Liver (tissue), 9 donors: ENCODE data around the gene SUGCT. TPM values are rescaled to one million over a fixed set of nuclear protein-coding genes. Genes with fewer than 3 reads are reported as not detected.

Experiments
- DNase-seq: peaks from one replicate; pipeline ENCODE4 v3.0.0-alpha.2; 2017; ENCODE audit warnings: low spot score
- H3K27ac ChIP-seq, 2 donors: one replicate each; pipeline ENCODE4 v1.7.0; 2013; ENCODE audit warnings: inconsistent platforms in 2 of 2, low read length in 2 of 2, control low read depth in 1 of 2, low read depth in 1 of 2, mild to moderate bottlenecking in 1 of 2
- H3K27me3 ChIP-seq, 4 donors: one replicate each; pipeline versions ENCODE4 v1.6.1 to v1.7.0; 2013; ENCODE audit warnings: low read length in 3 of 4, inconsistent platforms in 1 of 4, mild to moderate bottlenecking in 1 of 4, moderate library complexity in 1 of 4; ENCODE audit not compliant: control insufficient read depth in 4 of 4, insufficient read depth in 4 of 4
- H3K36me3 ChIP-seq, 4 donors: one replicate each; pipeline versions ENCODE4 v1.6.1 to v1.7.0; 2013; ENCODE audit warnings: low read length in 3 of 4, mild to moderate bottlenecking in 3 of 4, low read depth in 1 of 4, moderate library complexity in 1 of 4; ENCODE audit not compliant: control insufficient read depth in 4 of 4, insufficient read depth in 3 of 4
- H3K4me1 ChIP-seq, 4 donors: one replicate each; pipeline versions ENCODE4 v1.6.1 to v1.7.0; 2013; ENCODE audit warnings: low read length in 3 of 4, mild to moderate bottlenecking in 3 of 4, moderate library complexity in 1 of 4; ENCODE audit not compliant: control insufficient read depth in 4 of 4, insufficient read depth in 4 of 4
- H3K4me3 ChIP-seq, 3 donors: one replicate each; pipeline versions ENCODE4 v1.6.1 to v1.7.0; 2013; ENCODE audit warnings: low read length in 3 of 3, control low read depth in 1 of 3, low read depth in 1 of 3, mild to moderate bottlenecking in 1 of 3
- H3K9ac ChIP-seq, 2 donors: one replicate each; pipeline ENCODE4 v1.7.0; 2013; ENCODE audit warnings: low read length in 2 of 2, mild to moderate bottlenecking in 2 of 2, moderate library complexity in 2 of 2, control low read depth in 1 of 2, low read depth in 1 of 2
- H3K9me3 ChIP-seq, 4 donors: one replicate each; pipeline versions ENCODE4 v1.6.1 to v1.7.0; 2013; ENCODE audit warnings: low read length in 3 of 4; ENCODE audit not compliant: control insufficient read depth in 4 of 4
- ATF3 ChIP-seq: IDR thresholded peaks from 2 replicates; pipeline ENCODE4 v1.6.1; 2016; ENCODE audit warnings: antibody characterized with exemption
- FOXA1 ChIP-seq: IDR thresholded peaks from 2 replicates; pipeline ENCODE4 v1.6.1; 2016; ENCODE audit warnings: antibody characterized with exemption
- FOXA2 ChIP-seq: IDR thresholded peaks from 2 replicates; pipeline ENCODE4 v1.6.1; 2016; ENCODE audit warnings: antibody characterized with exemption
- GABPA ChIP-seq, 2 donors: IDR thresholded peaks in 1 of 2; conservative IDR thresholded peaks in 1 of 2; 2 replicates each; pipeline ENCODE4 v1.6.1; 2016; ENCODE audit warnings: antibody characterized with exemption in 2 of 2, mild to moderate bottlenecking in 1 of 2, moderate library complexity in 1 of 2
- HNF4A ChIP-seq, 2 donors: conservative IDR thresholded peaks; 2 replicates each; pipeline ENCODE4 v1.6.1; 2016; ENCODE audit warnings: antibody characterized with exemption in 2 of 2, mild to moderate bottlenecking in 2 of 2
- HNF4G ChIP-seq: IDR thresholded peaks from 2 replicates; pipeline ENCODE4 v1.6.1; 2016; ENCODE audit warnings: antibody characterized with exemption
- JUND ChIP-seq, 2 donors: IDR thresholded peaks; 2 replicates each; pipeline ENCODE4 v1.6.1; 2016; ENCODE audit warnings: antibody characterized with exemption in 2 of 2
- NR2F2 ChIP-seq: IDR thresholded peaks from 2 replicates; pipeline ENCODE4 v1.6.1; 2016; ENCODE audit warnings: antibody characterized with exemption
- RAD21 ChIP-seq, 2 donors: IDR thresholded peaks; 2 replicates each; pipeline ENCODE4 v1.6.1; 2016; ENCODE audit warnings: antibody characterized with exemption in 2 of 2, mild to moderate bottlenecking in 2 of 2
- REST ChIP-seq: IDR thresholded peaks from 2 replicates; pipeline ENCODE4 v1.6.1; 2016; ENCODE audit warnings: antibody characterized with exemption, mild to moderate bottlenecking
- RXRA ChIP-seq, 2 donors: IDR thresholded peaks; 2 replicates each; pipeline ENCODE4 v1.6.1; 2017 to 2018; ENCODE audit warnings: antibody characterized with exemption in 2 of 2, mild to moderate bottlenecking in 1 of 2
- SP1 ChIP-seq: IDR thresholded peaks from 2 replicates; pipeline ENCODE4 v1.6.1; 2018; ENCODE audit warnings: antibody characterized with exemption, mild to moderate bottlenecking
- TAF1 ChIP-seq: conservative IDR thresholded peaks from 2 replicates; pipeline ENCODE4 v1.6.1; 2016; ENCODE audit warnings: antibody characterized with exemption, mild to moderate bottlenecking
- ZBTB33 ChIP-seq: IDR thresholded peaks from 2 replicates; pipeline ENCODE4 v1.6.1; 2016; ENCODE audit warnings: antibody characterized with exemption
- WGBS: extraction: QIAGEN DNeasy Blood & Tissue Kit; methylation state at CpG from one replicate; pipeline ENCODE4 v1.1.7; 2013; 5-methylcytosine and 5-hydroxymethylcytosine counted together
- polyA plus RNA-seq, 2 donors: library from polyadenylated mRNA; stranded (reverse) in 1 of 2; unstranded in 1 of 2; fragments of 200-250 nt in 1 of 2; fragments of >200 nt in 1 of 2; fragmentation: Nextera tagmentation in 1 of 2; extraction: Ambion mirVana in 1 of 2; gene quantifications; one replicate each; pipeline versions ENCODE4 v1.2.1 to v1.2.3, GENCODE V29; 2013 to 2015
- total RNA-seq, 2 donors: library from RNA; depleted of rRNA; stranded (reverse); fragments of >200 nt; gene quantifications; one replicate each; pipeline ENCODE4 v1.2.3, GENCODE V29; 2014
- TF ChIP-seq, protein P1 (sequence below): fragments of 150-350 bp; IDR thresholded peaks from 2 replicates; pipeline ENCODE4 v1.5.1; 2017; ENCODE audit warnings: improper control_type of control experiment, low read depth, low read length; ENCODE audit not compliant: missing input control
- TF ChIP-seq, protein P2 (sequence below): IDR thresholded peaks from 2 replicates; pipeline ENCODE4 v1.6.1; 2016; ENCODE audit warnings: antibody characterized with exemption
- donor health status: healthy.
- donor health status: healthy.
- donor health status: healthy.
- donor health status: healthy.
- donor health status: healthy.

SUGCT gene
- total and polyA plus RNA-seq, 4 donors = 6.2 to 11.9 (median 9.9) TPM

GRCh38 chr7:40348126-40348728, 213.4 kb downstream of the SUGCT start:
- H3K27ac ChIP-seq = no peak overlapping the region
- no peak overlapping the region for H3K9ac ChIP-seq
- DNase-seq = no peak
- H3K9me3 ChIP-seq = no peaks in the 10 kb centered on the region
- H3K4me1 ChIP-seq = no peaks in the 10 kb centered on the region
- no peaks in the 10 kb centered on the region for H3K36me3 ChIP-seq
- no peak for TF ChIP-seq JUND (IDR thresholded peaks at IDR 0.05)
- TF ChIP-seq NR2F2 = no peak
- TF ChIP-seq ZBTB33 = no peak
- no peak for TF ChIP-seq TAF1
- no peak for TF ChIP-seq FOXA1
- TF ChIP-seq, protein P1, sequence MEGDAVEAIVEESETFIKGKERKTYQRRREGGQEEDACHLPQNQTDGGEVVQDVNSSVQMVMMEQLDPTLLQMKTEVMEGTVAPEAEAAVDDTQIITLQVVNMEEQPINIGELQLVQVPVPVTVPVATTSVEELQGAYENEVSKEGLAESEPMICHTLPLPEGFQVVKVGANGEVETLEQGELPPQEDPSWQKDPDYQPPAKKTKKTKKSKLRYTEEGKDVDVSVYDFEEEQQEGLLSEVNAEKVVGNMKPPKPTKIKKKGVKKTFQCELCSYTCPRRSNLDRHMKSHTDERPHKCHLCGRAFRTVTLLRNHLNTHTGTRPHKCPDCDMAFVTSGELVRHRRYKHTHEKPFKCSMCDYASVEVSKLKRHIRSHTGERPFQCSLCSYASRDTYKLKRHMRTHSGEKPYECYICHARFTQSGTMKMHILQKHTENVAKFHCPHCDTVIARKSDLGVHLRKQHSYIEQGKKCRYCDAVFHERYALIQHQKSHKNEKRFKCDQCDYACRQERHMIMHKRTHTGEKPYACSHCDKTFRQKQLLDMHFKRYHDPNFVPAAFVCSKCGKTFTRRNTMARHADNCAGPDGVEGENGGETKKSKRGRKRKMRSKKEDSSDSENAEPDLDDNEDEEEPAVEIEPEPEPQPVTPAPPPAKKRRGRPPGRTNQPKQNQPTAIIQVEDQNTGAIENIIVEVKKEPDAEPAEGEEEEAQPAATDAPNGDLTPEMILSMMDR = no peak
- TF ChIP-seq REST = no peak
- WGBS = 93% methylated on average over 7 of the region's 7 CpGs
- H3K4me3 ChIP-seq = no peak overlapping the region
- H3K27me3 ChIP-seq = no peaks in the 10 kb centered on the region

DNA sequence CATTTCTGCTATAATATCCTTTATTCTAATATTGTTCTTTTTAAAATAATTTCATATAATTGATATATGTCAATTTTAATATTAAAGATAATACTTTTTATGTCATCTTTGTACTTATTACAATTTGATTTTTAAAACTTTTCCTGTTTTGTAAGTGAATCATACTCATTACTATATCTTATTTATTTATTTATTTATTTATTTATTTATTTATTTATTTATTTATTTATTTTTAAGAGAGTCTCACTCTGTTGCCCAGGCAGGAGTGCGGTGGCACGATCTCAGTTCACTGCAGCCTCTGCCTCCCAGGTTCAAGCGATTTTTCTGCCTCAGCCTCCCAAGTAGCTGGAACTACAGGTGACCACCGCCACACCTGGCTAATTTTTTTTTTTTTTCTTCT, 215.3 kb downstream of the SUGCT start:
- H3K4me1 ChIP-seq = no peaks in the 10 kb centered on the region
- no peaks in the 10 kb centered on the region for H3K36me3 ChIP-seq
- H3K9me3 ChIP-seq = no peaks in the 10 kb centered on the region
- no peak overlapping the region for H3K9ac ChIP-seq
- H3K4me3 ChIP-seq = no peak overlapping the region
- WGBS = 96% methylated on average over 4 of the region's 4 CpGs
- TF ChIP-seq ATF3 (no peak), FOXA2 (no peak)
- no peaks in the 10 kb centered on the region for H3K27me3 ChIP-seq
- DNase-seq = no peak
- H3K27ac ChIP-seq = no peak overlapping the region

DNA sequence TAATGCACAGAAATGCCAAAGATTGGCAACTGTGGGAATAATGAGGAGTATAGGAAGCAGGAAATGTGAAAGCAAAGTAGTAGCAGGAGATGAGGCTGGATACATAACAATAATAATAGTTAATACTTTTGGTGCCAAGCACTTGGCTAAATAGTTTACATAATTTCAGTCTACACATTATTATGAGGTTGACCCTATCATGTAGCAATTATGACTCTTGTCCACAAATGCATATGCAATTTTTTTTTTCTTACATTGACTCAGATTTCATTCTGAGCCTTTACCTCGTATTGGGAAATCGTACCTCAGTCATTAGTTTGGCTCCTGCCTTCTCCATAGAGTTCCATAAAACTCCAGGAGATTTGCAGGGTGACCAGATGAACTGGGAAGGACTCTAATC, 219.9 kb downstream of the SUGCT start:
- no peak overlapping the region for H3K27ac ChIP-seq
- no peaks in the 10 kb centered on the region for H3K27me3 ChIP-seq
- no peaks in the 10 kb centered on the region for H3K36me3 ChIP-seq
- WGBS = 91% methylated on average over 2 of the region's 2 CpGs
- no peaks in the 10 kb centered on the region for H3K9me3 ChIP-seq
- DNase-seq = no peak
- no peak overlapping the region for H3K4me3 ChIP-seq
- H3K4me1 ChIP-seq = no peaks in the 10 kb centered on the region
- H3K9ac ChIP-seq = no peak overlapping the region
- TF ChIP-seq FOXA2 = no peak
- no peak for TF ChIP-seq HNF4G
- TF ChIP-seq FOXA1 = no peak
- TF ChIP-seq, protein P2, sequence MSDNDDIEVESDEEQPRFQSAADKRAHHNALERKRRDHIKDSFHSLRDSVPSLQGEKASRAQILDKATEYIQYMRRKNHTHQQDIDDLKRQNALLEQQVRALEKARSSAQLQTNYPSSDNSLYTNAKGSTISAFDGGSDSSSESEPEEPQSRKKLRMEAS = no peak
- TF ChIP-seq RAD21 (IDR thresholded peaks at IDR 0.05) = no peak
- TF ChIP-seq, protein P1 = no peak
- TF ChIP-seq RXRA (IDR thresholded peaks at IDR 0.05) = no peak
- no peak for TF ChIP-seq JUND (IDR thresholded peaks at IDR 0.05)
- TF ChIP-seq ATF3 = no peak
- TF ChIP-seq HNF4A (conservative IDR thresholded peaks at IDR 0.05) = no peak
- TF ChIP-seq TAF1 = no peak
- TF ChIP-seq SP1 = no peak
- no peak for TF ChIP-seq GABPA (IDR thresholded peaks at IDR 0.05 in 1 of 2, conservative IDR thresholded peaks at IDR 0.05 in 1 of 2)
- no peak for TF ChIP-seq NR2F2
